Neuron (in vitro differentiated cells): Measurements from ENCODE around the gene CIRBP.

Experiments used
- H2AFZ ChIP-seq: one replicate; pipeline ENCODE4 v1.6.1; 2013; ENCODE audit warnings: low read depth, mild to moderate bottlenecking, inconsistent platforms, low read length, moderate library complexity
- H3K27me3 ChIP-seq: one replicate; pipeline ENCODE4 v1.6.1; 2013; ENCODE audit warnings: low read length; ENCODE audit not compliant: insufficient read depth
- H3K36me3 ChIP-seq: one replicate; pipeline ENCODE4 v1.6.1; 2013; ENCODE audit warnings: low read length; ENCODE audit not compliant: insufficient read depth
- H3K4me1 ChIP-seq: one replicate; pipeline ENCODE4 v1.6.1; 2013; ENCODE audit warnings: low read length; ENCODE audit not compliant: insufficient read depth
- H3K4me3 ChIP-seq: 2 replicates; pipeline ENCODE4 v1.5.1; 2013; ENCODE audit warnings: mild to moderate bottlenecking, low read length, moderate library complexity
- H3K9me3 ChIP-seq: one replicate; pipeline ENCODE4 v1.6.1; 2013; ENCODE audit warnings: low read length

The CIRBP gene

DNA sequence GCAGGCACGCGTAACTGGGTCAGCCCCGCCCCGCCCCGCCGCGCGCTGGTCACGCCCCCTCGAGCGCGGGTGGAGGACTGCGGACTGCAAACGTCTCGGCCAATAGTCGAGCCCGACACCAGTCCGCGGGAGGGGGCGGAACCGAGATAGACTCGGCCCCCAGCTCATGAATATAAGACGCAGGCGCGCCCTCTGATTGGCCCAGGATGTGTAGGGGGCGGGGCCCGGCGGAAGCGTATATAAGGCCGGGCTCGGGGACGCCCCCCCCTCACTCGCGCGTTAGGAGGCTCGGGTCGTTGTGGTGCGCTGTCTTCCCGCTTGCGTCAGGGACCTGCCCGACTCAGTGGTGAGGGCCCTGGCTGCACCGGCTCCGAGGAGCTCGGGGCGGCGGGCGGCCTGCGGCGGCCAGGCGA lies at the start of gene CIRBP:
CIRBP (plus strand) TSS at position 268 of the 413 bp plus-strand sequence. CDS start 1,602 bp downstream, outside the sequence.
- Histone ChIP-seq H3K4me1 (peaks cover 78% of the 10 kb centered on the region), H3K4me3 (peak within 1 kb of the TSS; percentile 74), H3K9me3 (no peaks in the 10 kb centered on the region), H2AFZ (no peak within 1 kb of the TSS), H3K36me3 (peaks cover 40% of the 10 kb centered on the region), H3K27me3 (no peaks in the 10 kb centered on the region)

DNA sequence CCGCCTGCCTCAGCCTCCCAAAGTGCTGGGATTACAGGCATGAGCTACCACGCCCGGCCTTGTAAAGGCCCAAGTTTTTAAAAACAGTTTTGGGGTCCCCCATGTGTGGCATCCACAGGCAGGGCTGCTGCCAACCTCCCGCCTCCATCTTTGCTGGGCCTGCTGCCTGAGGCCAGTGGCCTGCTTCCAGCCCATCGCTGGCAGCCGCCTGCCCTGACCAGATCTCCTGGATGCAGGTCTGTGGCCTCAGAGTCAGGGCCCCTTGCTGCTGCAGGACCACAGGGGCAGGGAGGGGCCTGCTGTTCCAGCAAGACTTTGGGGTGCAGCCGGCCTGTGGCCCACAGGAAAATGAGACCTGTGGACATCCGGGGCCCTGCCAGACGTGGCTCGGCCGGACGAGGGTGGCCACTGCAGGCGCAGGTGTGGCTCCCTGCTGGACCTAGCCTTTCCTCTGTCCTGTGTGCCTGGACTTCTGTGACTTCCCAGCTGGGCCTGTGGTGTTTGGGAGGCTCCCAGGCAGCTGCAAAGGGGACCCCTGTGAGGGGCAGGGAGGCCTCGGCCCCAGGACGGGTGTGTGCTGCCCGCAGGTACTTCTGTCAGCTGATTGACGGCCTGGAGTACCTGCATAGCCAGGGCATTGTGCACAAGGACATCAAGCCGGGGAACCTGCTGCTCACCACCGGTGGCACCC lies 49.2 kb upstream of the CIRBP start:
- Histone ChIP-seq H3K4me3 (no peak overlapping the region), H3K9me3 (no peaks in the 10 kb centered on the region), H2AFZ (no peak overlapping the region), H3K27me3 (no peaks in the 10 kb centered on the region), H3K36me3 (peaks cover 25% of the 10 kb centered on the region), H3K4me1 (peaks cover 3% of the 10 kb centered on the region)

DNA sequence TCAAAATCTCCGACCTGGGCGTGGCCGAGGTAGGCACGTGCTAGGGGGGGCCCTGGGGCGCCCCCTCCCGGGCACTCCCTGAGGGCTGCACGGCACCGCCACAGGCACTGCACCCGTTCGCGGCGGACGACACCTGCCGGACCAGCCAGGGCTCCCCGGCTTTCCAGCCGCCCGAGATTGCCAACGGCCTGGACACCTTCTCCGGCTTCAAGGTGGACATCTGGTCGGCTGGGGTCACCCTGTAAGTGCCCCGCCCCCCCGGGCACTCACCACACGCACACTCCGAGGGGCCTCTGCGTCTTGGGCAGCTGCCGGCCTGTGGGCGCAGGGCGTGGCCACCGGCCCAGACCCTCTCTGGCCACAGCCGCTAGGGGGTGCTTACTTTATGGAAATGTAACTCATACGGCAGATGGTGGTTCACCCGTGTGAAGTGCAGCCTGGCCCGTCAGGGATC lies 48.6 kb upstream of the CIRBP start:
- H3K36me3 ChIP-seq: peaks cover 26% of the 10 kb centered on the region
- H3K27me3 ChIP-seq: no peaks in the 10 kb centered on the region
- no peaks in the 10 kb centered on the region for H3K9me3 ChIP-seq
- no peak overlapping the region for H2AFZ ChIP-seq
- H3K4me1 ChIP-seq: peaks cover 3% of the 10 kb centered on the region
- H3K4me3 ChIP-seq: no peak overlapping the region

DNA sequence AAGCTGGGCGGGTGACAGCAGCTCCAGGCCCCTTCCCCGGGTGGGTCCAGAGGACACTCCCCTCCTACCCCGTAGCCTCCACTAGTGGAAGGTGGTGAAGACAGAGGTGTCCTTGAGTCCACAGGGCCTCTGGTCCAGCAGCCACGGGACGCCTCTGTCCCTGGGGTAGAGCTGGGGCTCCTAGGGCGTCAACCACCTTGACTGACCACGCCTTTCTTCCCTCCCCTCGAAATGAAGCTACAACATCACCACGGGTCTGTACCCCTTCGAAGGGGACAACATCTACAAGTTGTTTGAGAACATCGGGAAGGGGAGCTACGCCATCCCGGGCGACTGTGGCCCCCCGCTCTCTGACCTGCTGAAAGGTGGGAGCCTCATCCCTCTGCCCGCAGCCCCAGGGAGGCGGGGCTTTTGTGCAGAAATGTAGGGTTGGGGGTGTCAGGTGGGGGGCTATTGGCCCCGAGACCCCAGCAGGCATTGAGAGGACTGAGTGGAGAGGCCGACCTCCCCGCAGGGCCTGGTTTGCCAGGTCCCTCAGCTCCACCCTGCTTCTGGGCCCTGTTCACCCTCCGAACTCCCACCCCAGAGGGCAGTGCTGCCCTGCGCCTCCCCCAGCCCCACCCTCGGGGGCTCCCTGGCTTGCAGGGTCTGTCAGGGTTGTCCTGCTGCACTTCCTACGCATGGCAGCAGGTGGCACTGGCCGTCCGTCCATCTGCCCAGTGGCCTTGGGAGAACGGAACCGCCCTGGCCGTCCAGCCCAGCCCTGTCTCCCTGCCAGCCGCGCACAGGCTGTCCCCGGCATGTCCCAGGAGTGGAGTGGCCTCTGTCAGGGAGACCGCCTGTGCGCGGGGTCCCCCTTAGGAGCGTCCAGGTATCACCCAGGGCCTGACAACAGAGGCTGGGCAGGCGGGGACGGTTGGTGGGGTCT lies 47.9 kb upstream of the CIRBP start:
- peaks cover 31% of the 10 kb centered on the region for H3K36me3 ChIP-seq
- no peak overlapping the region for H3K4me3 ChIP-seq
- peaks cover 3% of the 10 kb centered on the region for H3K4me1 ChIP-seq
- no peak overlapping the region for H2AFZ ChIP-seq
- H3K27me3 ChIP-seq: no peaks in the 10 kb centered on the region
- no peaks in the 10 kb centered on the region for H3K9me3 ChIP-seq

- no peak overlapping the region for H2AFZ ChIP-seq
Observed at GRCh38 chr19:1221904-1222255, 47.3 kb upstream of the CIRBP start.

DNA sequence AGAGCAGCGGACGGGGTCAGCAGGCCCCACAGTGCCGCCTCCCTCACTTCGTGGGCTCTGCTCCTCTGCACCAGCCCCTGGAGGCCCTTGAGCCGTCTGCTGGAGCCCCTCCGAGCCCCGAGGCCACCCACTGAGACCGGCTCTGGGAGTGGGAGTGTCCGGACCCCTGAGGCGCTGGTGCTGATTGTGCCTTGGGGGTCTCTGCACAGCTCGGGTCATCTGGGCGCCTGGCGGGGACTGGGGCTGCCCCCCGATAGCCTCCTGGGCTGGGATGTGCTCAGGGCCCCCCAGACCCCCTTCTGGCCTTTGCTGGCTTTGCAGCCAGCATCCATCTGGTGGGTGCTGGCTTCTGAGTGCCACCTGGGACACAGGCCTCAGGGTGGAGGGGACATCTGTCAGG lies 46.7 kb upstream of the CIRBP start:
- H3K9me3 ChIP-seq: no peaks in the 10 kb centered on the region
- H3K4me3 ChIP-seq: no peak overlapping the region
- H3K4me1 ChIP-seq: peaks cover 2% of the 10 kb centered on the region
- peaks cover 31% of the 10 kb centered on the region for H3K36me3 ChIP-seq
- no peak overlapping the region for H2AFZ ChIP-seq
- no peaks in the 10 kb centered on the region for H3K27me3 ChIP-seq

More at GRCh38 chr19:1221904-1222255, 47.3 kb upstream of the CIRBP start:
- no peaks in the 10 kb centered on the region for H3K27me3 ChIP-seq
- H3K4me1 ChIP-seq: peaks cover 3% of the 10 kb centered on the region
- peaks cover 31% of the 10 kb centered on the region for H3K36me3 ChIP-seq
- H3K9me3 ChIP-seq: no peaks in the 10 kb centered on the region
- no peak overlapping the region for H3K4me3 ChIP-seq

GRCh38 chr19:1223018-1223855 lies 45.9 kb upstream of the CIRBP start:
- Histone ChIP-seq H3K4me1 (peaks cover 2% of the 10 kb centered on the region), H3K36me3 (peaks cover 34% of the 10 kb centered on the region), H3K27me3 (no peaks in the 10 kb centered on the region)

DNA sequence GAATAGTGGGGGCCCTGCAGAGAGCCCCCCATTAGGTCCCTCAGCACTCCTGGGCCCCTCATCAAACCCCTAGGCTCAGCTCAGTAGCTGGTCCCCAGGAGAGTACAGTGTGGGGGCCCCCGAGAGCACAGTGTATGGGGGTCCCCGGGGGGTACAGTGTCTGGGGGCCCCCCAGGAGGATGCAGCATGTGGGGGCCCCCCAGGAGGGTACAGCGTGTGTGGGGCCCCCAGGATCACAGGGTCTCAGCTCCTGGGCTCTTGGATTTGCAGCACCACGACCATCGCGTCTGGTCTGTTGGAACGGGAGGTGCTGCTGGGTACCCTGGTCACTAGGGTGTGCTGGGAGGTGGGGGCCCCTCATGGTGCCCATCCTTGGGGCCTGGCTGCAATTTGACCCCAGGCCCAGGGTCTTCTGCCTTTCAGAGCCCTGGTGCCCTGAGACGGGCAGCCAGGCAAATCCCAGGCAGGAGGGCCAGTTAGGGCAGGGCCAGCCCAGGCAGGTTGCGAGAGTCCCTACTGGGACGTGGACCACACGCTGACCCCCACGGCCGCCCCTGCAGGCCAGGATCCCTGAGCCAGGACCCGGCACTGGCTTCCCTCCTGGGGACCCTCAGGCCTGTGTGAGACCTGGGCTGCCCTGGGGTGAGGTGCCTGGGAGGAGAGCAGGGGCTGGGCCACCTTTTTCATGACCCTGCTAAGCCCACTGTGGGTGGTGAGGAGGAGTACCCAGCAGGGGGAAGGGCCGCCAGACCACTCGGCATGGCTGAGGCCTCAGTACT lies 44.9 kb upstream of the CIRBP start:
- H3K36me3 ChIP-seq: peaks cover 36% of the 10 kb centered on the region
- no peak overlapping the region for H2AFZ ChIP-seq
- H3K9me3 ChIP-seq: no peaks in the 10 kb centered on the region
- H3K4me3 ChIP-seq: no peak overlapping the region
- no peaks in the 10 kb centered on the region for H3K27me3 ChIP-seq
- peaks cover 2% of the 10 kb centered on the region for H3K4me1 ChIP-seq

More at GRCh38 chr19:1223018-1223855, 45.9 kb upstream of the CIRBP start:
- H3K9me3 ChIP-seq: no peaks in the 10 kb centered on the region
- no peak overlapping the region for H3K4me3 ChIP-seq
- H2AFZ ChIP-seq: no peak overlapping the region

DNA sequence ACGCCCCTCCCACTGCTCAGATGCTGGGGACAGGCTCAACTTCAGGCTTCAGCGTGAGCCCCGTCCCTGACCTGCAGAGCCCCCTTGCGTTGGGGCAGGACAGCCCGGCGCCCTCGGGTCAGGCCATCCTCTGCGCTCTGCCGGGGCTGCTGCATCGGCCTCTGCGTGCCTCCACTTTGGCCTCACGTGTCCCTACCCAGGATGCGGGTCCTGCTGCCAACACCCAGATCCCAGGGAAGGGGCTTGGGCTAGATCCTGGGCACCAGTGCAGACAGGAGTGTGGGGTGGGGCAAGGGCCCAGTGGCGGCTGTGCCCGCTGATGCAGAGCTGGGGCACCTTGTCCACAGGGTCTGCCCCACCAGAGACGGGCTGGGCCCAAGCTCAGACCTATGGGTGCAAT lies 44.3 kb upstream of the CIRBP start:
- Histone ChIP-seq H3K9me3 (no peaks in the 10 kb centered on the region), H3K4me1 (peaks cover 2% of the 10 kb centered on the region), H3K27me3 (no peaks in the 10 kb centered on the region), H2AFZ (no peak overlapping the region), H3K36me3 (peaks cover 36% of the 10 kb centered on the region), H3K4me3 (no peak overlapping the region)

DNA sequence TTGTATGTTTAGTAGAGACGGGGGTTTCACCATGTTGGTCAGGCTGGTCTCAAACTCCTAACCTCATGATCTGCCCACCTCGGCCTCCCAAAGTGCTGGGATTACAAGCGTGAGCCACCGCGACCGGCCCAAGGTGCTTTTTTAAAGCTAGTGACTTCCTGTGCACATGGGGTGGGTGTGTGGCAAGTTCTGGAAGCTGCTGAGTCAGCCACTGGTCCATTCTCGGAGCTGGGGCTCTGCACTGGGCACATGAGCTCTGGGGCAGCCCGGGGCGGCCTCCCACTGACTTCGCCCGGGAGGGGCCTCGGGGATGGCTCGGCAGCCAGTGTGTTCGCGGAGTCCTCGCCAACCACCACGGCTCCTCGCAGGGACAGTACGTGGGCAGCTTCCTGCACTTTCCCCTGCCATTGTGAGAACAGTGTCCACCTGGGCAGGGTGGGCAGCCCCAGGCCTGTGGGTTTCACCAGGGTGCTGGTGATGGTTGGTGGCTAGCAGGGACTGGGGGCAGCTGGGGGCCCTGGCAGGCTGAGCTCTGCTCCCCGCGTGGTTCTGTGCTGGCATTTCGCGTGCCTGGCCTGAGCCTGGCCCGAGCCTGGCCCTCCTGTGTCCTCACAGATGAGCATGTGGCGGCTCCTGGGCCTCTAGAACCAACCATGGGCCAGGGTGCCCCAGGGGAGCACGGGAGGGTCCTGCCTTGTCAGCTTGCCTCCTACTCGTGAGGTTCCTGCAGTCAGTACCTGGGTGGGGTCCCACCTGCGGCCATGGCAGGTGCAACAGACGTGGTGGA lies 43.5 kb upstream of the CIRBP start:
- Histone ChIP-seq H3K4me1 (peaks cover 2% of the 10 kb centered on the region), H3K27me3 (no peaks in the 10 kb centered on the region), H3K36me3 (peaks cover 42% of the 10 kb centered on the region), H3K9me3 (no peaks in the 10 kb centered on the region), H2AFZ (no peak overlapping the region), H3K4me3 (no peak overlapping the region)

GRCh38 chr19:1226227-1226518 lies 43.0 kb upstream of the CIRBP start:
- H3K4me1 ChIP-seq: peaks cover 2% of the 10 kb centered on the region
- H2AFZ ChIP-seq: no peak overlapping the region
- no peaks in the 10 kb centered on the region for H3K9me3 ChIP-seq
- no peaks in the 10 kb centered on the region for H3K27me3 ChIP-seq
- H3K4me3 ChIP-seq: no peak overlapping the region
- H3K36me3 ChIP-seq: peaks cover 41% of the 10 kb centered on the region
